AG04450 (cell line): Measurements from ENCODE around the gene MAPKAPK2. TPM values are rescaled to one million over a fixed set of nuclear protein-coding genes. Genes with fewer than 3 reads are reported as not detected.
"Not testable (repeated sequence)": the region's sequence is repeated elsewhere in the genome, so short reads cannot be mapped to it uniquely, and the experiment has no call there.

Experiments used
- CTCF ChIA-PET: fragments of 300-600, 350-600 bp; formaldehyde crosslinking; extraction: SDS; loops from one replicate; lab custom pipeline; 2022; ENCODE audit warnings: antibody characterized with exemption, inconsistent platforms; lab: Charles Lee
- POLR2A ChIA-PET: fragments of 350-600 bp; formaldehyde crosslinking; extraction: SDS; loops from one replicate; lab custom pipeline; 2021; ENCODE audit warnings: antibody characterized with exemption, inconsistent platforms; lab: Yijun Ruan, JAX
- DNase-seq: peaks from one replicate; pipeline ENCODE4 v3.0.0-alpha.2; 2011; ENCODE audit warnings: low read depth, low spot score
- H3K27ac ChIP-seq: one replicate; pipeline ENCODE4 v1.5.1; 2012; ENCODE audit warnings: low read depth, low read length, control low read depth
- H3K27me3 ChIP-seq: one replicate; pipeline ENCODE4 v1.6.0; 2012; ENCODE audit warnings: low read length; ENCODE audit not compliant: control insufficient read depth, insufficient read depth
- H3K4me3 ChIP-seq: 2 replicates; pipeline ENCODE4 v1.5.1; 2011; ENCODE audit warnings: mild to moderate bottlenecking, low read depth, low read length, control low read depth
- H3K9me3 ChIP-seq: 2 replicates; pipeline ENCODE4 v1.5.1; 2012; ENCODE audit warnings: low read length; ENCODE audit not compliant: control insufficient read depth, insufficient read depth
- polyA plus RNA-seq: library from polyadenylated mRNA; depleted of rRNA; stranded (reverse); fragments of >200 nt; gene quantifications from 2 replicates; pipeline ENCODE4 v1.2.3, GENCODE V29; 2011
- TF ChIP-seq, protein P1 (sequence below): IDR thresholded peaks from 2 replicates; pipeline ENCODE4 v1.5.1; 2011; ENCODE audit warnings: low read depth, low read length, control low read depth, inconsistent platforms

Gene MAPKAPK2
- polyA plus RNA-seq, 1 experiment = 64.9 TPM

DNA sequence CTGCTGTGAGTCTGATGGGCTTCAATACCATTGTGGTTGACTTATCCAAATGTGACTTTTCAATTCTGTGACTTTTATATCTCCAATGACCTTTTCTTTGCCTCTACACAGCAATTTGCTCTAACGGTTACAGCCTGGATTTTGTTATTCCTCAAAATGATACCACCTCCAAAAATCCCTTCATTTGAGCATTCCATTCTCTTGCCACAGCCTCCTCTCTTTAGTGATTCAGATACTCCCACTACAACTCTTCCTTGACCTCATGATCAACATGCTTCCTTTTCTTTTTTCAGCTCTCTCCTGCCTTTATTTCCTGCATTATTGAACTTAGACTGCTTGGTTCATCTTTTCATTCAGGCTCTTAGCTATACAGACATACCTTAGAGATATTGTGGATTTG, 69.3 kb downstream of the MAPKAPK2 start:
- Histone ChIP-seq H3K27me3 (no peaks in the 10 kb centered on the region), H3K9me3 (peaks cover 3% of the 10 kb centered on the region; the same call in 1 of the 2 replicates), H3K4me3 (no peak overlapping the region), H3K27ac (no peak overlapping the region)
- TF ChIP-seq, protein P1, sequence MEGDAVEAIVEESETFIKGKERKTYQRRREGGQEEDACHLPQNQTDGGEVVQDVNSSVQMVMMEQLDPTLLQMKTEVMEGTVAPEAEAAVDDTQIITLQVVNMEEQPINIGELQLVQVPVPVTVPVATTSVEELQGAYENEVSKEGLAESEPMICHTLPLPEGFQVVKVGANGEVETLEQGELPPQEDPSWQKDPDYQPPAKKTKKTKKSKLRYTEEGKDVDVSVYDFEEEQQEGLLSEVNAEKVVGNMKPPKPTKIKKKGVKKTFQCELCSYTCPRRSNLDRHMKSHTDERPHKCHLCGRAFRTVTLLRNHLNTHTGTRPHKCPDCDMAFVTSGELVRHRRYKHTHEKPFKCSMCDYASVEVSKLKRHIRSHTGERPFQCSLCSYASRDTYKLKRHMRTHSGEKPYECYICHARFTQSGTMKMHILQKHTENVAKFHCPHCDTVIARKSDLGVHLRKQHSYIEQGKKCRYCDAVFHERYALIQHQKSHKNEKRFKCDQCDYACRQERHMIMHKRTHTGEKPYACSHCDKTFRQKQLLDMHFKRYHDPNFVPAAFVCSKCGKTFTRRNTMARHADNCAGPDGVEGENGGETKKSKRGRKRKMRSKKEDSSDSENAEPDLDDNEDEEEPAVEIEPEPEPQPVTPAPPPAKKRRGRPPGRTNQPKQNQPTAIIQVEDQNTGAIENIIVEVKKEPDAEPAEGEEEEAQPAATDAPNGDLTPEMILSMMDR = no peak
- ChIA-PET CTCF (interaction anchor here (0.6 to 2.0 kb wide), 3 partner anchors 19 to 111 kb away, joined by 3 to 4 read pairs (median 3); partner anchors contain the start of gene IL20), POLR2A (no interaction called here)
- no peak for DNase-seq

GRCh38 chr1:206757524-206758266, 73.0 kb downstream of the MAPKAPK2 start:
- POLR2A ChIA-PET = no interaction called here
- CTCF ChIA-PET = no interaction called here
- TF ChIP-seq, protein P1 = no peak
- H3K9me3 ChIP-seq = peaks cover 3% of the 10 kb centered on the region; the same call in 1 of the 2 replicates
- no peak overlapping the region for H3K27ac ChIP-seq
- no peaks in the 10 kb centered on the region for H3K27me3 ChIP-seq
- H3K4me3 ChIP-seq = no peak overlapping the region
- no peak for DNase-seq

DNA sequence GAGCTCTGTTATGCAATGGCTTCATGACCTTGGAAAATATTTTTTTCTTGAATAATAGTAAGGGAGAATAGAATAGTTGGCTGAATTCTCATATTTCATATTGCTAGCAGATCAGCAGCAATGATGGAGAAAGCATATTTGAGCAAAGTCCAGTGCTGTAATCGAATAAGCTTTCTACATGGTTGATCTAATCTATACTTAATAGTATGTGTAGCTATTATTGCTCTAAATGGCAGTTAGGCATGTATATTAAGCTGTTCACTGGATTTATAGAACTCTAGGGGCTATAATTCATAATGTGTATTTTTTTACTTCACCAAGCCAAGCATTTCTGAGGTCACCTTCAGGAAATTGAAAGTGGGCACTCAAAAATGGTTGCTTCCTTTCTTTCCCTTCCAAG, 75.9 kb downstream of the MAPKAPK2 start:
- POLR2A ChIA-PET = no interaction called here

GRCh38 chr1:206761159-206761768, 76.6 kb downstream of the MAPKAPK2 start:
- TF ChIP-seq, protein P1 = peak; percentile 47
- no peak overlapping the region for H3K4me3 ChIP-seq
- H3K27me3 ChIP-seq = no peaks in the 10 kb centered on the region
- H3K27ac ChIP-seq = no peak overlapping the region
- ChIA-PET POLR2A (no interaction called here), CTCF (interaction anchor here (0.6 to 2.5 kb wide), 12 partner anchors 9 to 151 kb away, joined by 3 to 14 read pairs (median 6); partner anchors contain the start of genes IL10, IL19 and IL20)
- peaks cover 4% of the 10 kb centered on the region; the same call in 1 of the 2 replicates for H3K9me3 ChIP-seq
- no peak for DNase-seq

More for the DNA sequence above, 75.9 kb downstream of the MAPKAPK2 start:
- Histone ChIP-seq H3K27me3 (no peaks in the 10 kb centered on the region), H3K4me3 (no peak overlapping the region), H3K9me3 (peaks cover 5% of the 10 kb centered on the region), H3K27ac (no peak overlapping the region)
- TF ChIP-seq, protein P1 = no peak
- CTCF ChIA-PET = interaction anchor here (0.9 to 2.5 kb wide), 9 partner anchors 10 to 152 kb away, joined by 3 to 14 read pairs (median 6); partner anchors contain the start of genes EIF2D, IL10, IL19 and IL20
- no peak for DNase-seq

- H3K27me3 ChIP-seq, DNase-seq, H3K27ac ChIP-seq, POLR2A ChIA-PET, H3K4me3 ChIP-seq, H3K9me3 ChIP-seq: not testable (repeated sequence)
- CTCF ChIA-PET = interaction anchor here (2.4 to 2.5 kb wide), 2 partner anchors 10 to 149 kb away, joined by 6 to 14 read pairs; partner anchors contain the start of gene IL10
Observed at GRCh38 chr1:206762741-206763364, 78.1 kb downstream of the MAPKAPK2 start.

DNA sequence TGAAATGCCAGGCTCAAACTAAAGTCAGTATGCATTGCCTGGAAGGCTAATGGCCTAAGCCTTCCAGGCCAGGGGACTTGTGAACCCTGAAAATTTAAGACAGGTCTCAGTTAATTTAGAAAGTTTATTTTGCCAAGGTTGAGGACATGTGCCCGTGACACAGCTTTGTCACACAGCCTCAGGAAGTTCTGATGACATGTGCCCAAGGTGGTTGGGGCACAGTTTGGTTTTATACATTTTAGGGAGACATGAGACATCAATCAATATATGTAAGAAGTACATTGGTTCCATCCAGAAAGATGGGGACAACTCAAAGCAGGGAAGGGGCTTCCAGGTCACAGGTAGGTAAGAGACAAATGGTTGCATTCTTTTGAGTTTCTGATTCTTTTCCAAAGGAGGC, 81.1 kb downstream of the MAPKAPK2 start:
- CTCF ChIA-PET = interaction anchor here (0.7 to 3.5 kb wide), 8 partner anchors 10 to 286 kb away, joined by 3 to 18 read pairs (median 3); partner anchors contain the start of gene IL20
- H3K4me3 ChIP-seq, H3K9me3 ChIP-seq, H3K27me3 ChIP-seq, DNase-seq, H3K27ac ChIP-seq: not testable (repeated sequence)
- POLR2A ChIA-PET = interaction anchor here (0.9 kb wide), 1 partner anchor 20 kb away, joined by 3 read pairs; no protein-coding TSS in a partner anchor
